ENCODE measurements around the gene HIGD1C. TPM values are rescaled to one million over a fixed set of nuclear protein-coding genes. Genes with fewer than 3 reads are reported as not detected.

The HIGD1C gene
- total RNA-seq, 1 experiment from 2014 or later = not detected

DNA sequence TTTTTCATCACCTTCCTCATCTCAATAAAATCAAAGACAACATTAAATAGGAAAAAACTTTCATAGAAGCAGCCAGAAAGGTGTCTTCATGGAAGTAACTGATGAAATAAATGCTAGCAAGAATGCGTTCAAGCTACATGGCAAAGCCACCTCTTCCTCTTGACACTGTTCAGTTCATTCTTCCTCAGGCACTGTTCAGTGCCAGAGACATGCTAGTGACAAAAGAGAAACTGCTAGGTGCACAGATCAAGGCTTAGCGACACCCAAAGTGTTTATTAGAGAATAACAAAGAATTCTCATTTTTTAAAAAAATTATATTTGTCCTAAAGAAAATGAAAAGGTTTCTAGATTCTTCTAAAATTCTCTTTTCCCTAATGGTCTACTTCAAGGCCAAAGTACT is 66.6 kb downstream of the HIGD1C start:
- DNase-seq (ENCODE audit: low spot score) = no peak

DNA sequence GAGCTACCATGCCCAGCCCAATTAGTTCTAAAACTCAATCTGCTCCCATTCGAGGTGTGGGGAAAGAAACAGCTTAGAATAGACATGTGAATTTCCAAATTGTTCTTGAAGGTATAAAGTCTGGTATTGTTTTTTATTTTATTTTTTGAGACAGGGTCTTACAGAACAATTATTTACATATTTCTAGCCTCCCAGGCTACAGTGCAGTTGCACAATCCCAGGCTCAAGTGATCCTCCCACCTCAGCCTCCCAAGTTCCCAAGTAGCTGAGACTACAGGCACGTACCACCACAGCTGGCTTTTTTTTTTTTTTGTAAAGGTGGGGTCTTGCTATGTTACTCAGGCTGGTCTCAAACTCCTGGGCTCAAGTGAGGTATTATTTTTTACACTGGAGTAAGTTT is 67.6 kb downstream of the HIGD1C start:
- DNase-seq (ENCODE audit: low spot score) = no peak

Other genes starting within 250 kb of the HIGD1C start
- gene ATF1, start 188.4 kb upstream of the HIGD1C start, total RNA-seq (2014; rRNA removed; shearing (Covaris generic)) = 21.2 and 33.1 TPM in 2 replicates
- not detected in 2 replicates for gene TMPRSS12, start 109.6 kb upstream of the HIGD1C start, total RNA-seq (2014; rRNA removed; shearing (Covaris generic))
- 19.9 and 21.5 TPM in 2 replicates for gene SLC11A2, start 73.8 kb downstream of the HIGD1C start, total RNA-seq (2014; rRNA removed; shearing (Covaris generic))
- 20.2 and 32.1 TPM in 2 replicates for gene LETMD1, start 95.8 kb downstream of the HIGD1C start, total RNA-seq (2014; rRNA removed; shearing (Covaris generic))
- gene CSRNP2, start 131.1 kb downstream of the HIGD1C start, total RNA-seq (2014; rRNA removed; shearing (Covaris generic)) = 7.3 and 10.3 TPM in 2 replicates
- gene TFCP2, start 220.6 kb downstream of the HIGD1C start, total RNA-seq (2014; rRNA removed; shearing (Covaris generic)) = 4.7 and 6.5 TPM in 2 replicates